SK-N-SH (cell line): ENCODE results near the gene FAT1. TPM values are rescaled to one million over a fixed set of nuclear protein-coding genes. Genes with fewer than 3 reads are reported as not detected.

Experiments
- CTCF ChIA-PET: fragments of 300-600, 350-600 bp; formaldehyde crosslinking; extraction: SDS; loops from one replicate; lab custom pipeline; 2021; lab: Yijun Ruan, JAX
- POLR2A ChIA-PET: fragments of 350-600 bp; sonication (Branson Sonifier 250); formaldehyde crosslinking; extraction: SDS; loops from one replicate; lab custom pipeline; 2020; ENCODE audit warnings: antibody characterized with exemption, inconsistent platforms; lab: Yijun Ruan, JAX
- DNase-seq: peaks from one replicate; pipeline ENCODE4 v3.0.0; 2012
- H2AFZ ChIP-seq: fragments of 200-600 bp; sonication (generic); 2 replicates; pipeline ENCODE4 v1.8.1; 2016; ENCODE audit warnings: antibody characterized with exemption, mild to moderate bottlenecking, low read depth
- H3F3A ChIP-seq: fragments of 200-600 bp; sonication (generic); replicated peaks from 2 replicates; pipeline ENCODE3; 2016; ENCODE audit warnings: antibody characterized with exemption, mild to moderate bottlenecking; ENCODE audit not compliant: insufficient read depth
- H3K27ac ChIP-seq, 2 experiments: fragments of 200-500 bp in 1 of 2; fragments of 200-600 bp in 1 of 2; sonication (Bioruptor generic) in 1 of 2; sonication (generic), shearing (Covaris generic) in 1 of 2; 2 replicates each; pipeline versions ENCODE4 v1.5.1 to v1.6.1; 2014 to 2016; ENCODE audit warnings: low read depth in 2 of 2, inconsistent platforms in 1 of 2, low read length in 1 of 2, mild to moderate bottlenecking in 1 of 2, mixed read lengths in 1 of 2
- H3K27me3 ChIP-seq: fragments of 200-600 bp; sonication (generic), shearing (Covaris generic); 2 replicates; pipeline ENCODE4 v1.6.1; 2016; ENCODE audit warnings: mixed run types; ENCODE audit not compliant: insufficient read depth
- H3K36me3 ChIP-seq, 2 experiments: fragments of 200-500 bp in 1 of 2; fragments of 200-600 bp in 1 of 2; sonication (Bioruptor generic) in 1 of 2; sonication (generic) in 1 of 2; replicated peaks in 1 of 2; 2 replicates each; pipeline versions ENCODE3 to v1.5.1; 2014 to 2016; ENCODE audit warnings: low read length in 1 of 2, mild to moderate bottlenecking in 1 of 2; ENCODE audit not compliant: insufficient read depth in 2 of 2, control insufficient read depth in 1 of 2
- H3K4me1 ChIP-seq, 2 experiments: fragments of 200-500 bp in 1 of 2; fragments of 200-600 bp in 1 of 2; sonication (Bioruptor generic) in 1 of 2; sonication (generic), shearing (Covaris generic) in 1 of 2; 2 replicates each; pipeline versions ENCODE4 v1.5.1 to v1.6.1; 2014 to 2016; ENCODE audit warnings: low read depth in 1 of 2, low read length in 1 of 2, mixed run types in 1 of 2; ENCODE audit not compliant: insufficient read depth in 2 of 2, control insufficient read depth in 1 of 2
- H3K4me2 ChIP-seq: fragments of 200-600 bp; sonication (generic), shearing (Covaris generic); 2 replicates; pipeline ENCODE4 v1.6.1; 2017; ENCODE audit warnings: mixed run types
- H3K4me3 ChIP-seq, 2 experiments: fragments of 200-500 bp in 1 of 2; fragments of 200-600 bp in 1 of 2; sonication (Bioruptor generic) in 1 of 2; sonication (generic), shearing (Covaris generic) in 1 of 2; 2 replicates each; pipeline versions ENCODE4 v1.5.1 to v1.8.1; 2014 to 2016; ENCODE audit warnings: low read depth in 2 of 2, inconsistent platforms in 1 of 2, low read length in 1 of 2, mild to moderate bottlenecking in 1 of 2, mixed read lengths in 1 of 2, moderate library complexity in 1 of 2
- H3K79me2 ChIP-seq: fragments of 200-600 bp; sonication (generic); 2 replicates; pipeline ENCODE4 v1.8.1; 2017; ENCODE audit warnings: mild to moderate bottlenecking; ENCODE audit not compliant: insufficient read depth
- H3K9ac ChIP-seq: fragments of 200-600 bp; sonication (generic); 2 replicates; pipeline ENCODE4 v1.6.1; 2017; ENCODE audit warnings: mixed run types
- H3K9me2 ChIP-seq: fragments of 200-600 bp; sonication (generic); 2 replicates; pipeline ENCODE4 v1.6.1; 2017; ENCODE audit warnings: mixed run types
- H3K9me3 ChIP-seq: fragments of 200-600 bp; sonication (generic); 2 replicates; pipeline ENCODE4 v1.6.1; 2017; ENCODE audit warnings: mixed run types, mild to moderate bottlenecking, moderate library complexity
- H4K20me1 ChIP-seq: fragments of 200-600 bp; sonication (generic); 2 replicates; pipeline ENCODE4 v1.6.1; 2017; ENCODE audit warnings: mild to moderate bottlenecking, mixed run types; ENCODE audit not compliant: insufficient read depth
- CTCF ChIP-seq: fragments of 200-600 bp; sonication (generic); IDR thresholded peaks from 2 replicates; pipeline ENCODE4 v1.6.1; 2017; ENCODE audit warnings: antibody characterized with exemption, mild to moderate bottlenecking, moderate library complexity
- FOSL2 ChIP-seq: IDR thresholded peaks from 2 replicates; pipeline ENCODE4 v1.4.0; 2012; ENCODE audit warnings: low read depth, mild to moderate bottlenecking, moderate library complexity, borderline replicate concordance
- FOXJ3 ChIP-seq: sonication (generic); formaldehyde crosslinking; IDR thresholded peaks from 2 replicates; pipeline ENCODE4 v1.5.1; 2020; ENCODE audit warnings: mild to moderate bottlenecking, missing genetic modification reagents
- FOXM1 ChIP-seq: IDR thresholded peaks from 2 replicates; pipeline ENCODE4 v1.4.0; 2012; ENCODE audit warnings: low read depth, mild to moderate bottlenecking
- GABPA ChIP-seq: IDR thresholded peaks from 2 replicates; pipeline ENCODE4 v1.4.0; 2012; ENCODE audit warnings: low read depth, mild to moderate bottlenecking
- IRF3 ChIP-seq: fragments of 150-350 bp; IDR thresholded peaks from 2 replicates; pipeline ENCODE4 v1.6.1; 2016; ENCODE audit warnings: mild to moderate bottlenecking, low read depth, low read length
- MAX ChIP-seq: IDR thresholded peaks from 2 replicates; pipeline ENCODE4 v1.4.0; 2012; ENCODE audit warnings: low read depth
- MEF2A ChIP-seq: IDR thresholded peaks from 2 replicates; pipeline ENCODE4 v1.4.0; 2012; ENCODE audit warnings: low read depth, borderline replicate concordance
- NFIC ChIP-seq: IDR thresholded peaks from 2 replicates; pipeline ENCODE4 v1.4.0; 2012; ENCODE audit warnings: borderline replicate concordance
- RAD21 ChIP-seq: IDR thresholded peaks from 2 replicates; pipeline ENCODE4 v1.6.1; 2012; ENCODE audit warnings: mild to moderate bottlenecking, low read length
- RCOR1 ChIP-seq: fragments of 150-350 bp; IDR thresholded peaks from 2 replicates; pipeline ENCODE4 v1.6.1; 2017; ENCODE audit warnings: antibody characterized with exemption, low read length
- RFX5 ChIP-seq: IDR thresholded peaks from 2 replicates; pipeline ENCODE4 v1.6.1; 2012; ENCODE audit warnings: mild to moderate bottlenecking, improper control_type of control experiment, low read length
- RXRA ChIP-seq: IDR thresholded peaks from 2 replicates; pipeline ENCODE4 v1.4.0; 2012; ENCODE audit warnings: low read depth, mild to moderate bottlenecking, borderline replicate concordance
- SIN3A ChIP-seq: IDR thresholded peaks from 2 replicates; pipeline ENCODE4 v1.6.1; 2012; ENCODE audit warnings: low read depth, mild to moderate bottlenecking, low read length, moderate library complexity, borderline replicate concordance
- SMC3 ChIP-seq: IDR thresholded peaks from 2 replicates; pipeline ENCODE4 v1.6.1; 2012; ENCODE audit warnings: low read depth, low read length, improper control_type of control experiment
- TEAD4 ChIP-seq: IDR thresholded peaks from 2 replicates; pipeline ENCODE4 v1.4.0; 2012; ENCODE audit warnings: mild to moderate bottlenecking, borderline replicate concordance; ENCODE audit not compliant: insufficient read depth
- USF1 ChIP-seq: IDR thresholded peaks from 2 replicates; pipeline ENCODE4 v1.4.0; 2012; ENCODE audit warnings: low read depth, borderline replicate concordance
- USF2 ChIP-seq: fragments of 150-350 bp; IDR thresholded peaks from 2 replicates; pipeline ENCODE4 v1.6.1; 2017; ENCODE audit warnings: antibody characterized with exemption, low read length, low read depth, borderline replicate concordance
- WGBS: methylation state at CpG from one replicate; pipeline ENCODE4 v1.1.6; 2017; ENCODE audit warnings: low lambda C conversion rate; 5-methylcytosine and 5-hydroxymethylcytosine counted together
- polyA plus RNA-seq, 3 experiments: library from polyadenylated mRNA; depleted of rRNA; stranded (reverse); fragments of >200 nt; gene quantifications; 2 replicates each; pipeline ENCODE4 v1.2.3, GENCODE V29; 2012

FAT1 gene
- polyA plus RNA-seq, 1 of the 3 experiments (the other 2 are of a cell fraction) = 41.3 TPM

- no peak for DNase-seq
- Histone ChIP-seq H3K27ac (no peak overlapping the region), H4K20me1 (no peaks in the 10 kb centered on the region), H3K4me3 (no peak overlapping the region), H2AFZ (no peak overlapping the region), H3F3A (no peaks in the 10 kb centered on the region), H3K9me3 (no peaks in the 10 kb centered on the region), H3K9ac (no peak overlapping the region), H3K9me2 (no peaks in the 10 kb centered on the region), H3K27me3 (no peaks in the 10 kb centered on the region), H3K79me2 (no peaks in the 10 kb centered on the region), H3K4me1 (no peaks in the 10 kb centered on the region), H3K4me2 (no peak overlapping the region), H3K36me3 (no peaks in the 10 kb centered on the region)
- ChIA-PET POLR2A (no interaction called here), CTCF (no interaction called here)
- WGBS = 43% methylated on average over 10 of the region's 10 CpGs
- TF ChIP-seq FOXM1 = no peak
These were observed 31.3 kb upstream of the FAT1 start for GRCh38 chr4:186754976-186755375.

- no peak for DNase-seq
- Histone ChIP-seq H3K27ac (no peak overlapping the region), H3K4me1 (no peaks in the 10 kb centered on the region), H4K20me1 (no peaks in the 10 kb centered on the region), H2AFZ (no peak overlapping the region), H3K9me3 (no peaks in the 10 kb centered on the region), H3K27me3 (no peaks in the 10 kb centered on the region; the same call in 1 of the 2 replicates), H3F3A (no peaks in the 10 kb centered on the region), H3K4me3 (no peak overlapping the region), H3K79me2 (no peaks in the 10 kb centered on the region), H3K36me3 (no peaks in the 10 kb centered on the region), H3K9me2 (no peaks in the 10 kb centered on the region), H3K4me2 (no peak overlapping the region), H3K9ac (no peak overlapping the region)
- POLR2A ChIA-PET = no interaction called here
- CTCF ChIA-PET = no interaction called here
- TF ChIP-seq RAD21 (no peak), USF2 (no peak), RCOR1 (no peak)
- 69% methylated on average over 6 of the region's 6 CpGs for WGBS
These were observed 28.7 kb upstream of the FAT1 start for GRCh38 chr4:186752325-186752724.

GRCh38 chr4:186749611-186750281 is 26.1 kb upstream of the FAT1 start:
- POLR2A ChIA-PET = no interaction called here
- no peaks in the 10 kb centered on the region for H3K4me1 ChIP-seq
- TF ChIP-seq NFIC (no peak), SMC3 (no peak), RXRA (no peak), MEF2A (no peak), FOSL2 (no peak), CTCF (no peak), FOXJ3 (no peak), MAX (no peak), RFX5 (no peak), GABPA (no peak), IRF3 (no peak), USF1 (no peak), SIN3A (no peak), TEAD4 (no peak)

More at GRCh38 chr4:186749611-186750281, 26.1 kb upstream of the FAT1 start:
- no peak overlapping the region for H3K9ac ChIP-seq
- no peak overlapping the region for H2AFZ ChIP-seq
- H3K79me2 ChIP-seq = no peaks in the 10 kb centered on the region
- H3F3A ChIP-seq = no peaks in the 10 kb centered on the region
- DNase-seq = no peak
- no peaks in the 10 kb centered on the region for H3K9me2 ChIP-seq
- H4K20me1 ChIP-seq = no peaks in the 10 kb centered on the region
- H3K27ac ChIP-seq = no peak overlapping the region
- no peaks in the 10 kb centered on the region for H3K36me3 ChIP-seq
- CTCF ChIA-PET = interaction anchor here (0.8 kb wide), 1 partner anchor 10 kb away, joined by 3 read pairs; no protein-coding TSS in a partner anchor
- no peak overlapping the region for H3K4me2 ChIP-seq
- no peaks in the 10 kb centered on the region for H3K9me3 ChIP-seq
- H3K27me3 ChIP-seq = no peaks in the 10 kb centered on the region; the same call in 1 of the 2 replicates
- WGBS = 41% methylated on average over 12 of the region's 15 CpGs
- no peak overlapping the region for H3K4me3 ChIP-seq
